Activated gamma-delta T cell treated with Interleukin-2 at 50 U/mL for 16 hours (primary cell): Measurements from ENCODE around the gene PMM1.
"Not testable (repeated sequence)": the region's sequence is repeated elsewhere in the genome, so short reads cannot be mapped to it uniquely, and the experiment has no call there.

Source experiments
- DNase-seq: peaks from one replicate; pipeline ENCODE4 v3.0.0-alpha.2; 2020

Gene PMM1

GRCh38 chr22:41596776-41597634 lies 7.4 kb upstream of the PMM1 start:
- peak; percentile 10 for DNase-seq

- DNase-seq: no peak
Observed at GRCh38 chr22:41595703-41596102, 6.1 kb upstream of the PMM1 start.

GRCh38 chr22:41593336-41593960 lies 3.8 kb upstream of the PMM1 start:
- not testable (repeated sequence) for DNase-seq

GRCh38 chr22:41587347-41587723 lies 2.3 kb downstream of the PMM1 start:
- DNase-seq: no peak

GRCh38 chr22:41585898-41586297 lies 3.7 kb downstream of the PMM1 start:
- DNase-seq: no peak

- no peak for DNase-seq
Observed at GRCh38 chr22:41584881-41585280, 4.8 kb downstream of the PMM1 start.

- no peak for DNase-seq
Observed at GRCh38 chr22:41582694-41583093, 6.9 kb downstream of the PMM1 start.

GRCh38 chr22:41579997-41580355 lies 9.7 kb downstream of the PMM1 start:
- no peak for DNase-seq

GRCh38 chr22:41579297-41579996 lies 10.2 kb downstream of the PMM1 start:
- DNase-seq: no peak

- no peak for DNase-seq
Observed at GRCh38 chr22:41578818-41579217, 10.8 kb downstream of the PMM1 start.

GRCh38 chr22:41578114-41578513 lies 11.5 kb downstream of the PMM1 start:
- no peak for DNase-seq

GRCh38 chr22:41576877-41577276 lies 12.8 kb downstream of the PMM1 start:
- no peak for DNase-seq

GRCh38 chr22:41575533-41575932 lies 14.1 kb downstream of the PMM1 start:
- no peak for DNase-seq

- no peak for DNase-seq
Observed at GRCh38 chr22:41574847-41575381, 14.7 kb downstream of the PMM1 start.

GRCh38 chr22:41573677-41574076 lies 16.0 kb downstream of the PMM1 start:
- DNase-seq: no peak

- DNase-seq: not testable (repeated sequence)
Observed at GRCh38 chr22:41572305-41572704, 17.3 kb downstream of the PMM1 start.

GRCh38 chr22:41571786-41572185 lies 17.9 kb downstream of the PMM1 start:
- no peak for DNase-seq

- no peak for DNase-seq
Observed at GRCh38 chr22:41570221-41570620, 19.4 kb downstream of the PMM1 start.

- DNase-seq: no peak
Observed at GRCh38 chr22:41568811-41569210, 20.8 kb downstream of the PMM1 start.

- DNase-seq: no peak
Observed at GRCh38 chr22:41567512-41567768, 22.2 kb downstream of the PMM1 start.

GRCh38 chr22:41565403-41566054 lies 24.1 kb downstream of the PMM1 start:
- no peak for DNase-seq

GRCh38 chr22:41564563-41564962 lies 25.1 kb downstream of the PMM1 start:
- DNase-seq: no peak

GRCh38 chr22:41563051-41563711 lies 26.5 kb downstream of the PMM1 start:
- no peak for DNase-seq
